Activated T-cell treated with anti-CD3 and anti-CD28 coated beads, Interleukin-2, amount 50 U/mL, for 72 hours (primary cell): ENCODE results near the gene PCDHB13. TPM values are rescaled to one million over a fixed set of nuclear protein-coding genes. Genes with fewer than 3 reads are reported as not detected.

Source experiments
- ATAC-seq, 2 donors: fragments of 150-1000 bp; cut with Tn5 transposase; replicated peaks in 1 of 2; 2 replicates each; pipeline ENCODE4 v1.10.0; 2021; ENCODE audit warnings: moderate library complexity in 2 of 2, mild to moderate bottlenecking in 1 of 2
- DNase-seq, 2 donors: peaks; one replicate each; pipeline ENCODE4 v3.0.0; 2021 to 2022; ENCODE audit warnings: mixed read lengths in 1 of 2
- H3K27ac Mint-ChIP-seq: one replicate; pipeline ENCODE4 v1.8.0; 2022; ENCODE audit warnings: mild to moderate bottlenecking, moderate library complexity, mixed read lengths
- H3K27me3 Mint-ChIP-seq: one replicate; pipeline ENCODE4 v1.8.0; 2022; ENCODE audit warnings: low read depth, mixed read lengths
- H3K36me3 Mint-ChIP-seq, 2 donors: one replicate each; pipeline ENCODE4 v1.8.0; 2022; ENCODE audit warnings: mixed read lengths in 2 of 2, mild to moderate bottlenecking in 1 of 2; ENCODE audit not compliant: insufficient read depth in 2 of 2
- H3K4me1 Mint-ChIP-seq: one replicate; pipeline ENCODE4 v1.8.0; 2022; ENCODE audit warnings: low read depth, mixed read lengths
- H3K4me3 Mint-ChIP-seq, 2 donors: one replicate each; pipeline ENCODE4 v1.8.0; 2022; ENCODE audit warnings: mild to moderate bottlenecking in 2 of 2, mixed read lengths in 2 of 2, moderate library complexity in 2 of 2
- H3K9me3 Mint-ChIP-seq, 2 donors: one replicate each; pipeline ENCODE4 v1.8.0; 2022; ENCODE audit warnings: mixed read lengths in 2 of 2
- total RNA-seq, 2 donors: library from RNA; stranded (reverse); gene quantifications; one replicate each; pipeline ENCODE4 v1.2.3, GENCODE V29; 2022

PCDHB13 gene
- total RNA-seq, 2 donors from 2014 or later = not detected

DNA sequence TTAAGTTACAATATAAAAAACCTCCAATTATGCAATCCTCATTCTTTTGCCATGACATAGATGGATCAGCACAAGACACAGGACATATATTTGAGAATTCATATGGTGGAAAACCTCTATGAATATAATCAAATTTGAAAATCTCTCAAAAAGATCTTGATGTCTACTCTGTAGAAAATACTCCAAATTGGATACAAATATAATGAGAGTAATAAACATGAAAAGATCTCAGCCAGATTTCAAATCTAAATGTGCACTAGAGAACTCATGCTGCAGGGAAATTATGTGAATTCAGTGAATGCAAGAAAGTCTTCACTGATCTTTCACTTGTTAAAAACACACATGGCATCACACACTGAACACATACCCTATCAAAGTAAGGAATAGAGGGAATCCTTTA is 45.2 kb downstream of the PCDHB13 start:
- Mint-ChIP-seq H3K9me3 (peaks cover 17 to 27% of the 10 kb centered on the region in 2 donors), H3K36me3 (peaks cover 23 to 46% of the 10 kb centered on the region in 2 donors), H3K4me3 (no peak overlapping the region), H3K4me1 (no peaks in the 10 kb centered on the region), H3K27me3 (no peaks in the 10 kb centered on the region), H3K27ac (no peak overlapping the region)
- ATAC-seq (no peak), DNase-seq (no peak)

DNA sequence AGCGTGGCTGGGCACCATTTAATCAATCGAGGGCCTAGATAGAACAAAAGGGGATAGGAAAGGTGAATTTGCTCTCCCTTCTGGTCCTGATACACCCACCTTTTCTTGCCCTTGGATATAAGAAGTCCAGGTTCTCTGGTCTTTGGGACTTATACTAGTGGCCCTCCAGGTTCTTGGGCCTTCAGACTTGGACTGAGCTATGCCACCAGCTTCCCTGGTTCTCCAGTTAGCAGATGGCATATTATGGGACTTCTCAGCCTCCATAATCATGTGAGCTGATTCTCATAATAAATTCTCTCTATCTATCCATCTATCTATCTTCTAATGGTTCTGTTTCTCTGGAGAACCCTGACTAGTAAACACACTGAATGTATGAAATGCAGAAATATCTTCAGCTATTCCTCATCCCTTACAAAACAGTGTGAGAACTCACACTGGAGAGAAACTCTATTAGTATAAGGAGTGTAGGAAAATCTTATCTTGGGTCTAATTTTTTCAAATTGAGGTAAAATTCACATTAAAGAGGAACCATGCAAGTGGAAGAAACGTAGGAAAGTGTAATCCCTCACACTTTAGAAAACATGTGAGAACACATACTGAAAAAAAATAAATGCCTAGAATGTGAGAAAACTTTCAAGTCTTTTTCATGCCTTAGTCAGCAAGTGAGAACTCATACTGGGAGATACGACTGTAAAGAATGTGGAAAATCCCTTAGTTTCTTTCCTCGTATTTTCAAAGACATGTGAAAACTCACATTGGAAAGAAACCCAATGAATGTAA is 46.9 kb downstream of the PCDHB13 start:
- DNase-seq = no peak
- no peaks in the 10 kb centered on the region for H3K4me1 Mint-ChIP-seq
- peaks cover 14 to 32% of the 10 kb centered on the region in 2 donors for H3K9me3 Mint-ChIP-seq
- ATAC-seq = no peak
- H3K4me3 Mint-ChIP-seq = no peak overlapping the region
- no peak overlapping the region for H3K27ac Mint-ChIP-seq
- no peaks in the 10 kb centered on the region for H3K27me3 Mint-ChIP-seq
- H3K36me3 Mint-ChIP-seq = peaks cover 20 to 43% of the 10 kb centered on the region in 2 donors

- peaks cover 24 to 40% of the 10 kb centered on the region in 2 donors for H3K36me3 Mint-ChIP-seq
- H3K9me3 Mint-ChIP-seq = peaks cover 18 to 37% of the 10 kb centered on the region in 2 donors
- no peaks in the 10 kb centered on the region for H3K27me3 Mint-ChIP-seq
- no peak overlapping the region for H3K4me3 Mint-ChIP-seq
- DNase-seq = no peak
- no peaks in the 10 kb centered on the region for H3K4me1 Mint-ChIP-seq
- no peak for ATAC-seq
- no peak overlapping the region for H3K27ac Mint-ChIP-seq
These were observed 47.5 kb downstream of the PCDHB13 start for GRCh38 chr5:141261238-141261546.

Other genes with a start within 250 kb of the PCDHB13 start
- not detected for gene PCDHAC2, start 247.4 kb upstream of the PCDHB13 start, total RNA-seq
- not detected for gene PCDHB1, start 162.5 kb upstream of the PCDHB13 start, total RNA-seq
- gene PCDHB2, start 119.3 kb upstream of the PCDHB13 start, total RNA-seq = not detected
- gene PCDHB3, start 113.4 kb upstream of the PCDHB13 start, total RNA-seq = not detected
- not detected for gene PCDHB4, start 92.1 kb upstream of the PCDHB13 start, total RNA-seq
- not detected for gene PCDHB5, start 78.7 kb upstream of the PCDHB13 start, total RNA-seq
- not detected for gene PCDHB6, start 63.9 kb upstream of the PCDHB13 start, total RNA-seq
- not detected for gene PCDHB7, start 41.3 kb upstream of the PCDHB13 start, total RNA-seq
- gene PCDHB8, start 36.1 kb upstream of the PCDHB13 start, total RNA-seq = not detected
- gene PCDHB16, start 31.5 kb upstream of the PCDHB13 start, total RNA-seq = not detected
- gene PCDHB9, start 26.8 kb upstream of the PCDHB13 start, total RNA-seq = under 1 TPM in 1 of 2 donors, not detected in 1; 0.05 TPM
- not detected for gene PCDHB10, start 21.6 kb upstream of the PCDHB13 start, total RNA-seq
- not detected for gene PCDHB11, start 14.3 kb upstream of the PCDHB13 start, total RNA-seq
- gene PCDHB12, start 5.2 kb upstream of the PCDHB13 start, total RNA-seq = not detected
- not detected for gene PCDHB14, start 9.4 kb downstream of the PCDHB13 start, total RNA-seq
- gene PCDHB15, start 31.5 kb downstream of the PCDHB13 start, total RNA-seq = not detected
- gene SLC25A2, start 90.1 kb downstream of the PCDHB13 start, total RNA-seq = under 1 TPM; 0.46 to 0.63 TPM
- gene TAF7, start 106.9 kb downstream of the PCDHB13 start, total RNA-seq = 10 to 100 TPM; 56.7 to 62.5 TPM
- under 1 TPM; 0.05 TPM for gene PCDHGA1, start 116.6 kb downstream of the PCDHB13 start, total RNA-seq
- gene PCDHGA2, start 124.8 kb downstream of the PCDHB13 start, total RNA-seq = under 1 TPM in 1 of 2 donors, not detected in 1; 0.07 TPM
- under 1 TPM in 1 of 2 donors, not detected in 1; 0.12 TPM for gene PCDHGA3, start 129.9 kb downstream of the PCDHB13 start, total RNA-seq
- under 1 TPM in 1 of 2 donors, not detected in 1; 0.19 TPM for gene PCDHGB1, start 136.2 kb downstream of the PCDHB13 start, total RNA-seq
- gene PCDHGA4, start 141.1 kb downstream of the PCDHB13 start, total RNA-seq = under 1 TPM; 0.25 to 0.26 TPM
- under 1 TPM; 0.28 to 0.34 TPM for gene PCDHGB2, start 146.1 kb downstream of the PCDHB13 start, total RNA-seq
- gene PCDHGA5, start 150.2 kb downstream of the PCDHB13 start, total RNA-seq = under 1 TPM in 1 of 2 donors, not detected in 1; 0.12 TPM
- under 1 TPM; 0.19 to 0.28 TPM for gene PCDHGB3, start 156.3 kb downstream of the PCDHB13 start, total RNA-seq
- under 1 TPM; 0.16 to 0.29 TPM for gene PCDHGA6, start 160.0 kb downstream of the PCDHB13 start, total RNA-seq
- under 1 TPM in 1 of 2 donors, not detected in 1; 0.12 TPM for gene PCDHGA7, start 168.8 kb downstream of the PCDHB13 start, total RNA-seq
- not detected for gene PCDHGB4, start 173.8 kb downstream of the PCDHB13 start, total RNA-seq
- not detected for gene PCDHGA8, start 178.7 kb downstream of the PCDHB13 start, total RNA-seq
- gene PCDHGB5, start 184.0 kb downstream of the PCDHB13 start, total RNA-seq = under 1 TPM; 0.17 to 0.21 TPM
- gene PCDHGA9, start 188.9 kb downstream of the PCDHB13 start, total RNA-seq = under 1 TPM; 0.09 to 0.10 TPM
- under 1 TPM in 1 of 2 donors, not detected in 1; 0.09 TPM for gene PCDHGB6, start 194.1 kb downstream of the PCDHB13 start, total RNA-seq
- under 1 TPM; 0.12 TPM for gene PCDHGA10, start 199.1 kb downstream of the PCDHB13 start, total RNA-seq
- gene PCDHGB7, start 203.8 kb downstream of the PCDHB13 start, total RNA-seq = under 1 TPM in 1 of 2 donors, not detected in 1; 0.17 TPM
- under 1 TPM in 1 of 2 donors, not detected in 1; 0.22 TPM for gene PCDHGA11, start 207.1 kb downstream of the PCDHB13 start, total RNA-seq
- gene PCDHGA12, start 216.6 kb downstream of the PCDHB13 start, total RNA-seq = under 1 TPM; 0.12 to 0.17 TPM